A549 (cell line): ENCODE data around the gene DUS4L.

Experiments used
- BHLHE40 ChIP-seq: IDR thresholded peaks from 2 replicates; pipeline ENCODE4 v1.6.1; 2012; ENCODE audit warnings: low read depth, low read length, inconsistent platforms
- CBX8 ChIP-seq: fragments of 200-600 bp; sonication (generic); IDR thresholded peaks from 2 replicates; pipeline ENCODE4 v1.6.1; 2016
- CHD2 ChIP-seq: fragments of 150-350 bp; IDR thresholded peaks from 2 replicates; pipeline ENCODE4 v1.6.1; 2014; ENCODE audit warnings: low read length; ENCODE audit not compliant: partially characterized antibody
- CTCF ChIP-seq: fragments of >200 bp; sonication (Bioruptor Twin); formaldehyde crosslinking; IDR thresholded peaks from 3 replicates; pipeline ENCODE4 v1.5.1; 2016
- EP300 ChIP-seq, 2 experiments: fragments of >200 bp; sonication (Bioruptor Twin); formaldehyde crosslinking; IDR thresholded peaks; 2 replicates in 1 of 2; 3 replicates in 1 of 2; pipeline ENCODE4 v1.6.1; 2016 to 2017
- FOSL2 ChIP-seq, 2 experiments: fragments of 450-650 bp in 1 of 2; fragments of >200 bp in 1 of 2; sonication (Bioruptor Twin) in 1 of 2; formaldehyde crosslinking; IDR thresholded peaks; 2 replicates each; pipeline versions ENCODE4 v1.5.0 to v1.6.1; 2016 to 2020; ENCODE audit warnings: mild to moderate bottlenecking in 1 of 2, moderate library complexity in 1 of 2
- HMGXB4 ChIP-seq: fragments of 250-450 bp; sonication (Bioruptor Pico); IDR thresholded peaks from 2 replicates; pipeline ENCODE4 v1.5.0; 2021; ENCODE audit warnings: mild to moderate bottlenecking, moderate library complexity, borderline replicate concordance
- KDM1A ChIP-seq: fragments of 200-600 bp; sonication (generic); IDR thresholded peaks from 2 replicates; pipeline ENCODE4 v1.6.1; 2016; ENCODE audit warnings: low read depth, mild to moderate bottlenecking
- PBX3 ChIP-seq: IDR thresholded peaks from 2 replicates; pipeline ENCODE4 v1.6.1; 2012
- POLR2A ChIP-seq: IDR thresholded peaks from 2 replicates; pipeline ENCODE4 v1.6.1; 2012; ENCODE audit warnings: mild to moderate bottlenecking, low read length
- RAD21 ChIP-seq, 2 experiments: fragments of >200 bp in 1 of 2; sonication (Bioruptor Twin) in 1 of 2; formaldehyde crosslinking in 1 of 2; IDR thresholded peaks in 1 of 2; conservative IDR thresholded peaks in 1 of 2; 2 replicates in 1 of 2; 3 replicates in 1 of 2; pipeline ENCODE4 v1.6.1; 2012 to 2018; ENCODE audit warnings: inconsistent platforms in 1 of 2
- REST ChIP-seq: fragments of 200-600 bp; sonication (generic); IDR thresholded peaks from 2 replicates; pipeline ENCODE4 v1.6.1; 2016; ENCODE audit warnings: antibody characterized with exemption, mild to moderate bottlenecking, moderate library complexity
- USF2 ChIP-seq: fragments of 450-650 bp; IDR thresholded peaks from 2 replicates; pipeline ENCODE4 v1.6.1; 2014; ENCODE audit warnings: antibody characterized with exemption

GRCh38 chr7:107570298-107570697 lies 6.5 kb downstream of the DUS4L start:
- TF ChIP-seq CTCF (no peak), PBX3 (no peak), CHD2 (no peak), EP300 (IDR thresholded peaks at IDR 0.05) (no peak), KDM1A (no peak), POLR2A (no peak), USF2 (no peak), REST (no peak), CBX8 (no peak), FOSL2 (IDR thresholded peaks at IDR 0.05) (no peak), FOSL2 (CRISPR knock-in tag; IDR thresholded peaks at IDR 0.05) (no peak), RAD21 (conservative IDR thresholded peaks at IDR 0.05 in 1 of 2, IDR thresholded peaks at IDR 0.05 in 1 of 2) (no peak), HMGXB4 (CRISPR knock-in tag) (no peak), BHLHE40 (no peak)
